Measurements from ENCODE around the gene MTA2.
"Not testable (repeated sequence)": the region's sequence is repeated elsewhere in the genome, so short reads cannot be mapped to it uniquely, and the experiment has no call there.

The MTA2 gene

GRCh38 chr11:62565100-62565802 is 36.4 kb downstream of the MTA2 start:
- H4K20me1 ChIP-seq (ENCODE audit: insufficient read depth, low read length), result no peaks in the 10 kb centered on the region

GRCh38 chr11:62561677-62562230 is 39.9 kb downstream of the MTA2 start:
- not testable (repeated sequence) for H3K4me2 ChIP-seq (ENCODE audit: low read length); H3K9ac ChIP-seq (ENCODE audit: low read length); H3K27me3 ChIP-seq (ENCODE audit: insufficient read depth, low read length); H3K9me2 ChIP-seq (ENCODE audit: low read depth, low read length); H3K79me2 ChIP-seq (ENCODE audit: insufficient read depth, low read length); H2AFZ ChIP-seq (ENCODE audit: low read length); H3K27ac ChIP-seq (ENCODE audit: low read depth, low read length, poor library complexity, severe bottlenecking); H3K4me3 ChIP-seq (ENCODE audit: low read depth, low read length, poor library complexity, severe bottlenecking); H4K20me1 ChIP-seq (ENCODE audit: insufficient read depth, low read length); H3K9me3 ChIP-seq (ENCODE audit: low read length); H3F3A ChIP-seq (ENCODE audit: insufficient read depth, low read length)
- peaks cover 94% of the 10 kb centered on the region for H3K36me3 ChIP-seq (ENCODE audit: insufficient read depth, low read length)
- H3K4me1 ChIP-seq (ENCODE audit: insufficient read depth, low read length, severe bottlenecking), result peaks cover 12% of the 10 kb centered on the region

More at GRCh38 chr11:62565100-62565802, 36.4 kb downstream of the MTA2 start:
- Histone ChIP-seq H3K9me3 (ENCODE audit: low read length) (no peaks in the 10 kb centered on the region), H3F3A (ENCODE audit: insufficient read depth, low read length) (no peaks in the 10 kb centered on the region), H3K27me3 (ENCODE audit: insufficient read depth, low read length) (no peaks in the 10 kb centered on the region), H2AFZ (ENCODE audit: low read length) (no peak overlapping the region), H3K36me3 (ENCODE audit: insufficient read depth, low read length) (peaks cover 94% of the 10 kb centered on the region), H3K9me2 (ENCODE audit: low read depth, low read length) (no peaks in the 10 kb centered on the region), H3K4me2 (ENCODE audit: low read length) (no peak overlapping the region), H3K79me2 (ENCODE audit: insufficient read depth, low read length) (0 out of 2 replicates have a peak, but pooled peaks cover 4% of the 10 kb centered on the region), H3K9ac (ENCODE audit: low read length) (no peak overlapping the region), H3K4me1 (ENCODE audit: insufficient read depth, low read length, severe bottlenecking) (peaks cover 9% of the 10 kb centered on the region), H3K27ac (ENCODE audit: low read depth, low read length, poor library complexity, severe bottlenecking) (no peak overlapping the region), H3K4me3 (ENCODE audit: low read depth, low read length, poor library complexity, severe bottlenecking) (no peak overlapping the region)
- TF ChIP-seq, protein P1, sequence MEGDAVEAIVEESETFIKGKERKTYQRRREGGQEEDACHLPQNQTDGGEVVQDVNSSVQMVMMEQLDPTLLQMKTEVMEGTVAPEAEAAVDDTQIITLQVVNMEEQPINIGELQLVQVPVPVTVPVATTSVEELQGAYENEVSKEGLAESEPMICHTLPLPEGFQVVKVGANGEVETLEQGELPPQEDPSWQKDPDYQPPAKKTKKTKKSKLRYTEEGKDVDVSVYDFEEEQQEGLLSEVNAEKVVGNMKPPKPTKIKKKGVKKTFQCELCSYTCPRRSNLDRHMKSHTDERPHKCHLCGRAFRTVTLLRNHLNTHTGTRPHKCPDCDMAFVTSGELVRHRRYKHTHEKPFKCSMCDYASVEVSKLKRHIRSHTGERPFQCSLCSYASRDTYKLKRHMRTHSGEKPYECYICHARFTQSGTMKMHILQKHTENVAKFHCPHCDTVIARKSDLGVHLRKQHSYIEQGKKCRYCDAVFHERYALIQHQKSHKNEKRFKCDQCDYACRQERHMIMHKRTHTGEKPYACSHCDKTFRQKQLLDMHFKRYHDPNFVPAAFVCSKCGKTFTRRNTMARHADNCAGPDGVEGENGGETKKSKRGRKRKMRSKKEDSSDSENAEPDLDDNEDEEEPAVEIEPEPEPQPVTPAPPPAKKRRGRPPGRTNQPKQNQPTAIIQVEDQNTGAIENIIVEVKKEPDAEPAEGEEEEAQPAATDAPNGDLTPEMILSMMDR (IDR thresholded peaks at IDR 0.05; ENCODE audit: low read length), result no peak
- no peak for TF ChIP-seq EZH2 (IDR thresholded peaks at IDR 0.05; ENCODE audit: borderline replicate concordance, low read length)

GRCh38 chr11:62560566-62561103 is 41.0 kb downstream of the MTA2 start:
- H3K27me3 ChIP-seq (ENCODE audit: insufficient read depth, low read length), result no peaks in the 10 kb centered on the region
- H3K27ac ChIP-seq (ENCODE audit: low read depth, low read length, poor library complexity, severe bottlenecking), result no peak overlapping the region
- H3K36me3 ChIP-seq (ENCODE audit: insufficient read depth, low read length), result peaks cover 90% of the 10 kb centered on the region
- H3K4me2 ChIP-seq (ENCODE audit: low read length), result no peak overlapping the region
- H3K9ac ChIP-seq (ENCODE audit: low read length), result no peak overlapping the region
- no peaks in the 10 kb centered on the region for H3K79me2 ChIP-seq (ENCODE audit: insufficient read depth, low read length)
- H3K9me2 ChIP-seq (ENCODE audit: low read depth, low read length), result no peaks in the 10 kb centered on the region
- no peaks in the 10 kb centered on the region for H3K9me3 ChIP-seq (ENCODE audit: low read length)
- TF ChIP-seq EZH2 (IDR thresholded peaks at IDR 0.05; ENCODE audit: borderline replicate concordance, low read length), result no peak
- TF ChIP-seq, protein P1 (IDR thresholded peaks at IDR 0.05; ENCODE audit: low read length), result peak; percentile 54
- peaks cover 23% of the 10 kb centered on the region for H3K4me1 ChIP-seq (ENCODE audit: insufficient read depth, low read length, severe bottlenecking)
- no peaks in the 10 kb centered on the region for H4K20me1 ChIP-seq (ENCODE audit: insufficient read depth, low read length)
- H3F3A ChIP-seq (ENCODE audit: insufficient read depth, low read length), result no peaks in the 10 kb centered on the region; the same call in 1 of the 2 replicates
- H2AFZ ChIP-seq (ENCODE audit: low read length), result no peak overlapping the region
- no peak overlapping the region for H3K4me3 ChIP-seq (ENCODE audit: low read depth, low read length, poor library complexity, severe bottlenecking)

- H3K9ac ChIP-seq (ENCODE audit: low read length); H2AFZ ChIP-seq (ENCODE audit: low read length); H3K27ac ChIP-seq (ENCODE audit: low read depth, low read length, poor library complexity, severe bottlenecking); H3K9me3 ChIP-seq (ENCODE audit: low read length); H3K9me2 ChIP-seq (ENCODE audit: low read depth, low read length); H3K4me2 ChIP-seq (ENCODE audit: low read length); H3F3A ChIP-seq (ENCODE audit: insufficient read depth, low read length); H3K4me3 ChIP-seq (ENCODE audit: low read depth, low read length, poor library complexity, severe bottlenecking); H3K79me2 ChIP-seq (ENCODE audit: insufficient read depth, low read length); H4K20me1 ChIP-seq (ENCODE audit: insufficient read depth, low read length); H3K27me3 ChIP-seq (ENCODE audit: insufficient read depth, low read length): not testable (repeated sequence)
- Histone ChIP-seq H3K4me1 (ENCODE audit: insufficient read depth, low read length, severe bottlenecking) (peaks cover 29% of the 10 kb centered on the region), H3K36me3 (ENCODE audit: insufficient read depth, low read length) (peaks cover 83% of the 10 kb centered on the region)
Observed at GRCh38 chr11:62559626-62560025, 42.0 kb downstream of the MTA2 start.
